HG02870 (cell line): ENCODE measurements around the gene ARL11.

Source experiments
- ATAC-seq: cut with Tn5 transposase; IDR thresholded peaks from one replicate; pipeline ENCODE4 v1.9.1; 2021; ENCODE audit warnings: mild to moderate bottlenecking, moderate library complexity; ENCODE audit not compliant: unreplicated experiment

Gene ARL11

DNA sequence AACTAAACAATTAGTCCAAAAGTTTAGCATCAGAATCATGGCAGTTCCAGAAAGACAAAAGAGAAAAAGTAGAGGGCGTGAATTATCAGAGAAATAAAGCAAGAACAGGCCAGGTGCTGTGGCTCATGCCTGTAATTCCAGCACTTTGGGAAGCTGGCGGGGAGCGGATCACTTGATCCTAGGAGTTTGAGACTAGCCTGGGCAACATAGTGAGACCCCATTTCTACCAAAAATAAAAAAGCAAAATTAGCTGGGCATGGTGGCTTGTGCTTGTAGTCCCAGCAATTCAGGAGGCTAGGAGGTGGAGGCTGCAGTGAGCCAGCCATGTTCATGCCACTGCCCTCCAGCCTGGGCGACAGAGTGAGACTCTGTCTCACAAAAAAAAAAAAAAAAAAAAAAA lies 18.4 kb downstream of the ARL11 start:
- no peak for ATAC-seq

DNA sequence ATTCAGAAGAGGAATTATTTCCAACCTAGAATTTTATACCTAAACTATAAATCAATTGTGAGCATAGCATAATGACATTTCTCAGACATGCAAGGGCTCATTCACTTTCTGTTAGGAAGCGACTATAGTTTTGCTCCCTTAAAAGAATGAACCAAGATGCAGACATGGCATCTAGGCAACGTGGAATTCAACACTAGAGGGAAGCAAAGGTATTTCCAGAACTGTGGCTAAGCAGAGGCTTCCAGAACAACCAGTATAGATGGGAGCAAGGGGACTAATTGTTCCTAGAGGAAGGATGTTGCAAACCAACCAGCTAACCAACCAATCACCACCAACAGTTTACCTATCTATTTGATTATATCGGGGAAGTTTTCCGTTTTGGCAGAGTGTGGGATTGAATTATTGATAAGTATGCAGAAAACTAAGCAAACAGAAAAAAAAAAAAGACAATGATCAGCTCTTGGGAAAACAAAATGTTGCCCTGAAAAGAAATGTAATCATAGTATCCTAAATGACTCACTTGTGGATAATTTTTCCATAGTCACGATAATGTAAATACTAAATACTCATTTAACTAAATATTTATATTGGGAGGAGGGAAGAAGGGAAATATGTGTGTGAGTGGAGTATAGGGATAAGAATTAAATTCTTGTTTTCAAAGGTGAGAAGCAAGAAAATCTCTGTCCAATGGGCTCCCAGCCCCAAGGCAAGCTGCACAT lies 21.1 kb downstream of the ARL11 start:
- no peak for ATAC-seq

DNA sequence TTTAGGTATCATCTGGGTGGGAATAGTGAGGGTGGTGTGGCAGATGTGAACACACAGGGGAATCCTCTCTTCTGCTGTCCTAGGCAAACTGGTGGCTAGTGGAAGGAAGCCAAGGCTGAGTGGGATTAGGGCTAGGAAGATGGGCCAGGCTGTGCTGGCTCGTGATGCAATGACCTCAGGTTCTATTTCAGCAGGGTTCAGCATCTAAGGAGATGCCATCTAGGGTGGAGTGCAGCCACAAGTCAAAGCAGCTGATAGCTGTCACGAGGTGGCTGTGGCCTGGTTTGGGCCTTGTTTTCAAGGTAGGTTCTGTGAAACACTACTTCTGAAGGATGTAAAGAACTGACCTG lies 21.6 kb downstream of the ARL11 start:
- no peak for ATAC-seq

DNA sequence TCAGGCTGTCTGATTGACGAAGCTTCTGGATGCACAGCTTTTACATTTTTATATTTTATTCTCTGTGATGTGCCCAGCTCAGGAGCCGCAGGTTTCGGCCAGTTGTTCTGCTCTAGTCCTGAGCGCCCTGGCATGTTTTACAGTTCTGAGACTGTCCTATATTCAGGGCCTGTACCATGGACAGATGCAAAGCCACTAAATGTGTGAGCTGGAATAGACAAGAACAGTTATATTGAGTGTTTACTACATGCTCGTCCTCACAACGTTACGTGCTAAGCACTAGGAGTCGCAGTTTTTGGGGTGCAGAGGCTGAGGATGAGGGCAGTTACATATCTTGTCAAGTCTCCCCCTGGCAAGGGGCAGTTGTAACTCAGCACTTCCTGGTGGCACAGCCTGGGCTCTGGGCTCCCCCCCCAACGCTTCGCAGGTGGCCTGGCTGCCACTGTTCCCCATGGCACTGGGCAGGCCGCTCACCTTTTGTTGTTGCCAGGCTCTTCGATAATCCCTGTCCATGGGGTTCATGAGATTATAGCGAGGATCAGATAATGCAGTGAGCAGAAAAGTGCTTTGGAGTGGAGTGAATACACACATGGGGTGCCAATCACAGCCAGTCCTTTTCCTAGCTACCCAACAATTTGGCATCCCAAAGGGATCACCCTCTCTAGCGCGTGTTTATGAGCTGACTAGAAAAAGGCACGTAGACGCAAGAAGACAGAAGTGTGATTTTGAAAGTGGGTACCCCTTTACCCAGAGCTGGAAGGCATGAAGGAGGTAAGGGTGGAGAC lies 23.5 kb downstream of the ARL11 start:
- ATAC-seq = no peak

DNA sequence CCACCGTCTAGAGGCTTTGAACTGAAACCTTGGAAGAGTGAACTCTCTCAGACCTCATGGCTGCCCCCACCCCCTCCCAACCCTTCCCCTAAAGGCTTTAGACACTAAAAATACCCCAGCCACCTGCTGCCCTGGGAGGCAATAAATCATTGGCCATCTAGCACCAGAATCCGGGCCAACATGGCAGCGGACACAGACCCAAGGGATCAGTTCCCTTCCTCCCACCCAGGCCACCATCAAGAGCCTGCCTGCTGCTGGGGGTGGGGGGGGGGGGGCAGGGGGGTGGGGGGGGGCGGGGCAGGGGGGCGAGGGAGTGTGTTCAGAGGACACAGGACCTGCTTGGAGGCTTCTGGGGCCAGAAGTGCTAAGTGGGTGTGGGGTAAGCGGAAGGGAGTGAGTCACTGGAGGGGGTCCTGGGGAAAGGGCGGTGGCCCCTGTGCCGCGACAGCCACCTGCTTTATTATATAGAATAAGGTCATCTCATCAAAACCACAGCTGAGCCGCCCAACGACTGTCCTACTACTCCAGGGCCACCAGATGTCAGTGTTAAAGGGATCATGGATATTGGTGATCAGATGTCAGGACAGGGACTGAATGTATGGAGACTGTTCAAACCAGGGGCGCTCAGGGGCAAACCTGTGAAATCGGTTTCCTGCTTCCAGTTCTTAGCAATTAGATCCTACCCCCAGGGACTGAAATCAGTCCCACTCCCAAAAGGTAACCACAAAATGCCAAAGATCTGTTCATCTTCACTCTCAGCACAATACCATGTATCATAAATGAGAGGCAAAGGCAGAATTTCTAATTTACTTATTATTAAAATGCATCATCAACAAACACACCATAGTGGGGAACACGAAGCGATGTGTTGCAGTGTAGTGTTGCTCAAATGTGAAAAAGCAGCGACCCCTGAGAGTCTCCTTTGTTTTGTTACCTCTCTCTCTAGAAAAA lies 24.3 kb downstream of the ARL11 start:
- ATAC-seq = no peak

DNA sequence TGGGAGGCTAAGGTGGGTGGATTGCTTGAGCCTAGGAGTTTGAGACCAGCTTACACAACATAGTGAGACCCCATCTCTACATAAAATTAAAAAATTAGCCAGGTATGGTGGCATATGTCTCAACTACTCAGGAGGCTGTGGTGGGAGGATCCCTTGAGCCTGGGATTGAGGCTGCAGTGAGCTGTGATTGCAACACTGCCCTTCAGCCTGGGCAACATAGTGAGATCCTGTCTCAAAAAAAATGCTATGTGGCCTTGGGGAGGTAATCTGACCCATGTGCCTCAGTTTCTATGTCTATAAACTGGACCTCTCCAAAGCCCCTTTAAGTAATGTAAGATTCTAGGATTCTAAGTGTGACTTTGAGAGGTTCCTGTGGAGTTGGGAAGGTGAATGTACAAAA lies 25.2 kb downstream of the ARL11 start:
- ATAC-seq = no peak

DNA sequence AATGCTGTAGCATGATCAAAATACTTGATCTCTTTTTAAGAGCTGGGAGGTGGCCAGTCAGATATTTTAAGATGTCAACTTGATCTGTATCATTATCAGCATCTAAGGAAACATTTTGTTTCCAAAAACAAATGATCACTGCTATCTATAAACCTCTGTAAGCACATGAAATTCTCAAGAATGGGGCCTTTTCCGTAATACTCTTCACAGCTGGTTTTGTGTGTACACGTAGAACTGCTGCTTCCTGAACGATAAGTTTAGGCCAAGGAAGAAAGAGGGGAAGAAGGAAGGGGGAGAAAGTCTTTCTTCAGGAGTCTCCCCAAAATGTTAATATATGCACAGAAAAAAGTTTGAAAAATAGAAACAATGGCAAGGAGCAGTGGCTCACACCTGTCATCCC lies 25.7 kb downstream of the ARL11 start:
- ATAC-seq = no peak

DNA sequence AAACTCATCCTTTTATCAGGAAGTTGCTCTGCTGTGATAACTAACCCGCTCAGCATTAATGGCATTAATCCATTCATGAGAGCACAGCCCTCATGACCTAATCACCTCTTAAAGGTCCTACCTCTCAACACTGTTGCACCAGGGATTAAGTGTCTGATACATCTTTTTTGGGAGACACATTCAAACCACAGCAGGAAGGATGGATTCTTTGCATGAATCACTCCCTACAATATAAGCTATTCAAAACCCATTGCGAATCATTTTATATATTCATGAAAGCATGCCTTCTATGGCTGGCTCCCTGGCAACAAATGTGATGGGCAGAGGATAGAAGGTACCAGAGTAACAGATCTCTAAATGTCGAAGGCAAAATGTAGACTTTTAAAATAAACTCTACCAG lies 27.6 kb downstream of the ARL11 start:
- ATAC-seq = no peak

DNA sequence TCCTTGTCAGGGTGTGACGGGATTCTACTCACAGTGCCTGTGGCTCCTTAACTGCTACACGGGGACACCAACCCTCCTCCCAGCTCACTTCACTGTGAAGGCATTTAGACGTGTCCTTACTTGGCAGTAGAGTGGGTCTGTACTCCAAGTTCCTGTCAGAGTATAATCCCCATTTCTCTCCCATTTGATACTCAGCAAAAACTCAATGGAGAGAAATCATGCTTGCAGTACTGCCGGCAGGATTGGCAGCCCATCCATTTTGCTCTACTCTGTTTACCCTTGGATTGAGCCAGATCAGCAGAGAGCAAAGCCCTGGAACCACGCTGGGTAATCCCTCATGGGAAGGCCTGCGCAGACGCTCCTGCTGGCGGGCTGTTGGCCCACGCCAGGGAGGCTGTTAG lies 28.9 kb downstream of the ARL11 start:
- no peak for ATAC-seq

DNA sequence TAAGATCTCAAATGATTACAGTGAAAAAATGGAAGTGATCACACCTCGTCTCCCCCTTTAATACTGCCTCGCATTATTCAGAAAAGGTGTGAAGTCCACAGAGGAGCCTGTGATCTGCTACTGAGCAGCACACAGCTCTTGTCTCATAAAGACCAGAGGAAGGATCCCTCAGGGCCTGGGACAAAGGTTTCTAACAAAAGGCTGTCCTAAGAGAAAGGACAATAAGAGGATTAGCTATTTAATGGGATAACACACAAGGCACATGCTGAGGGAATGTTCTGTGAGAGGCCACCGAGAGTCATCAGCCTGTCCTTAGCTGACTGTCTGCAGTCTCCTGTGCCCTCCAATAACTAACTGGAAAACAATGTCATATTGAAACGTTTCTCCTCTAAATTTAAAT lies 36.3 kb downstream of the ARL11 start:
- ATAC-seq = no peak

DNA sequence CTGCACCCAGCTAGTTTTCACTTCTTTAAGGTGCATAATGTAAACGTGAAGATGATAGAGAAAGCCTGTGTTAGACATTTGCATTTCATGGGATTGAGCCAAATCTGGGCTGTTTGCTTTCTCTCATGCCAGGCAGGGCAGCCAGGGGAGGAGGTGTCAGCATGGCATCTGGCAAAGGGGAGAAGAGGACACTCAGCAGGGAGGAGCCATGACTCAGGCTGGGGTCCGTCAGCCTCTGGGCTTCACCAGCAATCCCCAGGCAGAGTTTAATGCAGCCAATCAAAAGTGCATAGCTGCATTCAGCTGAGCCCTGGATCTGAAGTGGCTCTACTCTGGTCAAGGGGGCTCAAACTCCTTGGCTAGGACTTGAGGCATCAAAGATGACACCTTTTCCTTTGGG lies 39.5 kb downstream of the ARL11 start:
- ATAC-seq = no peak

DNA sequence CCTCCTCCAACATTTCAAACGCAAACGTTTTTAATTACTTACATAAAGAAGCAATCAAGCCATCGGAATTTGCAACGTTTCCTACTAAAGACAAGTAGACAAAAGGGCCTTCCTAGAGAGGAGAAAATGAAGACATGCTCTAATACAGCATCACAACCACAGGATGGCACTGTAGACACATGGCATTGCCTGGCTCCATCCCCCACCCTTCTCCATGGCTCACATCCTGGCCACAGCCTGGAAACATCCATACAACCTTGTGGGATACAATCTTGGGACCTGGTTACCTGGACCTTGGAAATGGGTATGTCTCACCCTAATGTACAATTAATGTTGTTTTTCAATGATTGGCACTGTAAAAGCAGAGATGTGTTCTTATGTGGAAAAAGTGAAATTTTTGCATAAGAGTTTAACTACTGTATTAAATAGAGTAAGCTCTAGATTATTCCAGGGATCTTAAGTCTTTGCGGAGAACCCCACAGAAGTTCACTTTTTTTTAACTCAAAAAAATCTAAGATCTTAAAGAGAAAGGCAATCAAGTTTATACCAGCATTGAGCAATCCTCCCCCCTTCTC lies 41.5 kb downstream of the ARL11 start:
- ATAC-seq = no peak

DNA sequence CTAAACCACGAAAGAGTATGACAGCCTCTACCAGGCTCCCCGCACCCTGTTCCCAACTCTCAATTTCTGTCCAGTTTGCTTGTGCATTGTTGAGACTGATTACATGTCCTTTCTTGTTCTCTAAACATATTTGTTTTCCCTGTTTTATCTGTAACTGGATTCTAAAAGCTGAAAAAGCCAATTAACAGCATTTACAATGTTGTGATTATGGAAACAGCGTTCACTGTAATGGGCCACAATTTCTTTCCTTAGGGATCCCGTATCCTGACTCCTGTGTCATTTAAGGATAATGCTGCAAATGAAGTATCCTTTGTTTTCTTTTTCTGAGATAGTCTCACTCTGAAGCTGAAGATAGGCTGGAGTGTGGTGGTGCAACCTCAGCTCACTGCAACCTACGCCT lies 42.5 kb downstream of the ARL11 start:
- ATAC-seq = no peak

DNA sequence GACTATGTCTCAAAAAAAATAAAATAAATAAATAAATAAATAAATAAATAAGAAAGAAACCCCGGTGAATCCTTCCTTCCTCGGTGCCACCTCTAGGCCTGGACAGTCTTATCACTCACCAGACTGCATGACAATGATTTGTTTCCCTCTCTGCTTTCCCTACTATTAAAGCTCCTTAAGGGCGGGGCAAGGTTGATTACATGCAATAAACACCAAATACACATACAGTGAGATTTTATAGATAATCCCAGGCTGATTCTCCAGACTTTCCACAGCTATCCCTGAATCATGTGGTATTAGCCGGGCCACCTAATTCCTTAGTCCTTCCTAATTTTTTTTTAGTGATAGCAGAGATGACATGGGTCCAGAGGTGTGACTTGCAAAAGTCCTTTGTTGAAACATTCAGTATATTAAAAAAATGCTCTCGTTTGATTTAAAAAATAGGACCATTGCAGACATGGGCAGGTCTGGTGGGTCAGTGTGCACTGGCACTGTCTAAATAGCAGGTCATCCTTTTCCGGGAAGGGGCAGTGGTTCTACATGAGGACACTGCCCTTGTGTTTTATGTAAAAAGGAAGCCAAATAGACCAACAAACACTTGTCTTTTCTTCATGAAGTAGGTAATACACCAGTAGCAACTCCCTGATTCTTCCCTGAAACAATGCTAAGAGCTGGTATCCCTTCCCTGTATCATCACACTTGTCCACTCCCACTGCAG lies 48.4 kb downstream of the ARL11 start:
- no peak for ATAC-seq

DNA sequence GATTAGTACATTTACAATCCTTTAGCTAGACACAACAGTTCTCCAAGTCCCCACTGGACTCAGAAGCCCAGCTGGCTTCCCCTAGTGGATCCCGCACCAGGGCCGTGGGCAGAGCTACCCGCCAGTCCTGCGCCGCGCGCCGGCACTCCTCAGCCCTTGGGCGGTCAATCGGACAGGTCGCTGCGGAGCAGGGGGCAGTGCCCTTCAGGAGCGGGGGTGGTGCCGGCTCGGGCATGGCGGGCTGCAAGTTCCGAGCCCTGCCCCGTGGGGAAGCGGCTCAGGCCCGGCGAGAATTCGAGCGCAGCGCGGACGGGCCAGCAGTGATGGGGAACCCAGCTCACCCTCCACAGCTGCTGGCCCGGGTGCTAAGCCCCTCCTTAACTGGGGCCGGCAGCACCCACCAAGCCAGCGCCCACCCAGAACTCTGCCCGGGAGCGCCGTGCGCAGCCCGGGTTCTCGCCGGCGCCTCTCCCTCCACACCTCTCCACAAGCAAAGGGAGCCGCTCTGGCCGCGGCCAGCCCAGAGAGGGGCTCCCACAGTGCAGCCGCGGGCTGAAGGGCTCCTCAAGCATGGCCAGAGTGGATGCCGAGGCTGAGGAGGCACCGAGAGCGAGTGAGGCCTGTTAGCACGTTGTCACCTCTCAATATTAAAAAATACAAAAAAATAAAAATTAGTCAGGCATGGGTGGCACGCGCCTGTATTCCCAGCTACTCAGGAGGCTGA lies 50.0 kb downstream of the ARL11 start:
- ATAC-seq = no peak

DNA sequence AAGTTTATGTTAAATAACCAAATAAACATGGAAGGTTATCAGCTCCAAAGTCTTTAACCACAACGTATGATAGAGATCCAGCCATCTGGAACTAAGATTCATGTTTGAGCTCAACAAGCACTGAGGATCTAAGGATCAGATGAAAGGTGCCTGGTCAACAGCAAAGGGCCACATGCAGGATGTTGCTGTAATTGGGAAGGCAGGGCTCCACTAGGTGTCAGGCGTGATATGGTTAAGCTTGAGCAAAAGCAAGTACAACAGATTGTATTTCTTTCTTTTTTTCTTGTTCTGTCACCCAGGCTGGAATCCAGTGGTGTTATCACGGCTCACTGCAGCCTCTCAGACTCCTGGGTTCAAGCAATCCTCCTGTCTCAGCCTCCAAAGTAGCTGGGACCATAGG lies 50.9 kb downstream of the ARL11 start:
- no peak for ATAC-seq

DNA sequence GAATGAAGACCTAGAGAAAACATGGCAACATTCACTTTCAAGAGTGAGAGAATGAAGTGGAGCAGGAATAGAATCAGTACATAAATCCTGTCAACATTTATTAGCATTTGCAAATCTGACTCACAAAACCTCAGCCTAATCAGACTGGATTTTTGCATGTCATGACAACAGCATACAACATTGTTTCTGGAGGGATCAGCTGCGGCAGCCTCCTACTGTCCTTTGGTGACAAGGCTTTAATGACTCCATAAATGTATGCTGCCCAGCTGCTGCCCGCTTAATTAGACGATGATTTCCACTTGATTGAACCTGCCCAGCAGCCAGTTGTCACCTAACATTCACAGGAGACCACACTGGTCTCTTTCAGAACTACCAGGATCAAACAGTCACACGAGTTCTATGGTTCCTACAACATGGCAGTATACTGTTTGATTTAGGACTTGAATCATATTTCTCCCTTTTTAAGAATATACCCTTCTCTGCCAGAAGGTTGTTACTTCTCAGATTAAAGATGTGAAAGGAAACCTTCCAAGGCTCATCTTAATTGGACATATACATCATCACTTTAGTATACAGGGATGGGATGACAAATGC lies 53.6 kb downstream of the ARL11 start:
- ATAC-seq = no peak
